Cardiac ventricle fibroblast (primary cell): ENCODE results near the gene LEAP2. TPM values are rescaled to one million over a fixed set of nuclear protein-coding genes. Genes with fewer than 3 reads are reported as not detected.

Source experiments
- total RNA-seq: library from RNA; depleted of rRNA; stranded (reverse); fragments of >200 nt; gene quantifications from 2 replicates; pipeline ENCODE4 v1.2.3, GENCODE V29; 2015

LEAP2 gene, protein sequence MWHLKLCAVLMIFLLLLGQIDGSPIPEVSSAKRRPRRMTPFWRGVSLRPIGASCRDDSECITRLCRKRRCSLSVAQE
- 0.10 and 0.37 TPM in 2 replicates for total RNA-seq

DNA sequence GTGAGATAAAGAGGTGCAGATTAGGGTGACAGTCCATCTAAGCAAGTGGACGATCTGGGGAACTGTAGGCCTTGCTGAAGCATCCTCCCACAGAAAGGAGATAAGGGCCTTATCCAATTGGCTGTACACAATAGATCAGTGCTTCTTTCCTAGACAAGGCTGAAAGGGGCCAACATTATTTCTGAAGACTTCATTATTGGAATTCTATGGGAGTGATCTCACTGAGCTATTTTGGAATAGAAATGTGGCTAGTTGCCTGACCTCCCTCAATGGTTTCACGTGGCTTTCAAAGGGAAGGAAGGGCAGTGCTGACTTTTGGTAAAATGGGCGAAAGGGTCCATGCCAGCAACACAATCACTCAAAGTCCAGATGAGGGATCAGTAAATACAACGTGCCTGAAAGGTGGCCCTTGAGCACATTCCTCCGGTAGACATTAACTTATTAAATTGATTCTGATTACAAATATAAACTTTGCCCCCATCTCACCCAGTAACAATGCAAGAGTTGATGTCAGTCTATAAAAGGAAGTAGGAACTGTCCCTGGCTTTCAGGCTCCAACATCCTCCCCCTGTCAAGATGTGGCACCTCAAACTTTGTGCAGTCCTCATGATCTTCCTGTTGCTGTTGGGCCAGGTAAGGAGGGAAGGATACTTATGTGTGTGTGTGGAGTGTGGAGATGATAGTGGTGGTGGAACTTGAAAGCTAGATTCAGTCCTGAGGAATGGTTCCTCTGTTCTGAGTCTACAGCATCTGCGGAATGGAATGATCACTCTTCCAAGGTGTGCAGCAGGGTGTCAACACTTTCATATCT, at the start of gene LEAP2:
TSS of gene LEAP2 (plus strand) at position 550 of the 811 bp plus-strand sequence. CDS start at position 577, 27 bp downstream.

DNA sequence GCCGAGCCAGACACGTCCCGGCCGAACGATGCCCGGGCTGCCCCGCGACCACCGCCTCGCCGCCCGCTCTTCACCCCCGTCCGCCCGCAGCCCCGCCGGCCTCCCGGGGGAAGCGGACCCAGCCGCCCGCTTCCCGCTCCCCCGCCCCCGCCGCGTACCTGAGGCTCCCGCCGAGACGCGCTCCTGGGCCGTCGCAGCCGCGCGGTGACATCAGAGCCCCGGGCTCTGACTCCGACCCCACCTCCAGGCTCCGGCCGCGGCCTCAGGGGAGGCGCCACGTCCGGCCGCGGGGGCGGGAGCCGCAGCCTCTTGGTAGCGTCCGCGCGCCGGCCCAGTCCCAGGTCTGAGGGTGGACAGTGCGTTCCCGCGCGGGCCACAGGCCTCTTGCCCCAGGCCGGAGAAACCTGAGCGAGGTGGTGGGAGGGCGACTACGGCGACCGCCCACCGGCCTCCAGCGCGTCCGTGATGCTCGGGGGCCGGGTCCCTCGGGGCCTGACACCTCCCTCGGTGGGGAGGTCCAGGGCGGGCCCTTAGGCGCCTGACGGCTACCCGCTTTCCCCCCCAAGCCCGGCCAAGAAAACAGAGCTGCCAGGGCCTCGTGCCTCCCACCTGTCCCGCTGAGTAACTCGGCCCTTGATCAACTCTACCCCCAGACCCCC, 42.9 kb upstream of the LEAP2 start, which contains the start of gene SHROOM1:
TSS of gene SHROOM1 (minus strand) at position 212 of the 659 bp plus-strand sequence. CDS start 4,507 bp downstream, outside the sequence.

DNA sequence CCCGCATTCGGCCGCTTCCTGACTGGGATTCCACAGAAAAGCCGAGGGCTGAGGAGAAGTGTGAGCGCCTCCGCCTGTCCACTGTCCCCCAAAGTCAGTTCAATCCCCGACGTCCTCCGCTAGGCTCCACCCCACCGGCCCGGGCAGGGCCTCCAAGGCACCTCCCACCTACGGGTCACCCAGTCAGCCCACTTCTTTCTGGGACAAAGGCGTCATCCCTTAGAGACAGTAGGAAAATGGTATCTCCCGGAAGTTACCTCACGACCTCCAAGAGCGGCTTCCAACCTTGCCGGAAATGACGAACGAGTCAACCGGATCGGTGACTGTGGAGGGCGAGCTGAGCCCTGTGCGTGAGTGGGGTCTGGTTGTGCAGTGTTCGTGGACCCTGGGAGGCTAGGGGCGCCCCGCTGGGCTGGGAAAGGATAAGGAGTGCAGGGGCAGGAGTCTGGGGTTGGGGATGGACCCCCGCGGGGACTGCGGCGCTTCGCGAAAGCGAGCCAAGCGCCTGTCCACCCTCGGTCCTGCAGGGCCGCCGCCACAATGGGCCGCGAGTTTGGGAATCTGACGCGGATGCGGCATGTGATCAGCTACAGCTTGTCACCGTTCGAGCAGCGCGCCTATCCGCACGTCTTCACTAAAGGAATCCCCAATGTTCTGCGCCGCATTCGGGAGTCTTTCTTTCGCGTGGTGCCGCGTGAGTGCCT, 7.0 kb upstream of the LEAP2 start, which contains the start of the genes GDF9 and UQCRQ:
TSS of gene GDF9 (minus strand) at position 128 of the 704 bp plus-strand sequence. CDS start 1,936 bp downstream, outside the sequence.
TSS of gene UQCRQ (plus strand) at position 301 of the 704 bp plus-strand sequence. CDS start at position 541, 240 bp downstream.

Other genes starting within 250 kb of the LEAP2 start
- gene IL13, start 215.5 kb upstream of the LEAP2 start, total RNA-seq: not detected in 2 replicates
- not detected in 2 replicates for gene IL4, start 199.7 kb upstream of the LEAP2 start, total RNA-seq
- 3.9 and 4.6 TPM in 2 replicates for gene KIF3A, start 136.1 kb upstream of the LEAP2 start, total RNA-seq
- not detected in 2 replicates for gene CCNI2, start 126.2 kb upstream of the LEAP2 start, total RNA-seq
- 24.6 and 34.2 TPM in 2 replicates for gene SEPTIN8, start 96.4 kb upstream of the LEAP2 start, total RNA-seq
- not detected in 2 replicates for gene SOWAHA, start 60.4 kb upstream of the LEAP2 start, total RNA-seq
- gene SHROOM1, start 43.0 kb upstream of the LEAP2 start, total RNA-seq: 6.2 and 8.9 TPM in 2 replicates
- 0.20 TPM in 1 of 2 replicates, not detected in the other for gene GDF9, start 7.2 kb upstream of the LEAP2 start, total RNA-seq
- gene UQCRQ, start 7.0 kb upstream of the LEAP2 start, total RNA-seq: 137 and 161 TPM in 2 replicates
- gene AFF4, start 90.0 kb downstream of the LEAP2 start, total RNA-seq: 44.3 and 49.5 TPM in 2 replicates
- gene ZCCHC10, start 152.9 kb downstream of the LEAP2 start, total RNA-seq: 6.7 and 8.3 TPM in 2 replicates
- 52.5 and 67.2 TPM in 2 replicates for gene HSPA4, start 178.3 kb downstream of the LEAP2 start, total RNA-seq